Kidney epithelial cell (primary cell): ENCODE data around the gene DPP4. TPM values are rescaled to one million over a fixed set of nuclear protein-coding genes. Genes with fewer than 3 reads are reported as not detected.

Experiments used
- DNase-seq: peaks from one replicate; pipeline ENCODE4 v3.0.0-alpha.2; 2010; ENCODE audit warnings: low read depth
- H3K27me3 ChIP-seq: 2 replicates; pipeline ENCODE4 v1.6.0; 2011; ENCODE audit warnings: low read length; ENCODE audit not compliant: control insufficient read depth, insufficient read depth
- H3K36me3 ChIP-seq: 2 replicates; pipeline ENCODE4 v1.5.1; 2011; ENCODE audit warnings: low read length; ENCODE audit not compliant: control insufficient read depth, insufficient read depth
- H3K4me3 ChIP-seq: 2 replicates; pipeline ENCODE4 v1.5.1; 2011; ENCODE audit warnings: low read depth, mild to moderate bottlenecking, control low read depth, low read length
- CTCF ChIP-seq: IDR thresholded peaks from 2 replicates; pipeline ENCODE4 v1.5.1; 2011; ENCODE audit warnings: mild to moderate bottlenecking, moderate library complexity, low read length, control low read depth, inconsistent platforms; ENCODE audit not compliant: insufficient read depth, poor library complexity, severe bottlenecking
- total RNA-seq: library from RNA; depleted of rRNA; stranded (reverse); fragments of >200 nt; gene quantifications from 2 replicates; pipeline ENCODE4 v1.2.3, GENCODE V29; 2015

DPP4 gene
- total RNA-seq, 1 donor from 2014 or later: 61.6 TPM

- TF ChIP-seq CTCF: no peak
- Histone ChIP-seq H3K4me3 (no peak overlapping the region), H3K27me3 (no peaks in the 10 kb centered on the region), H3K36me3 (no peaks in the 10 kb centered on the region)
- no peak for DNase-seq
Measured at GRCh38 chr2:161994761-161995520, 79.1 kb downstream of the DPP4 start.

DNA sequence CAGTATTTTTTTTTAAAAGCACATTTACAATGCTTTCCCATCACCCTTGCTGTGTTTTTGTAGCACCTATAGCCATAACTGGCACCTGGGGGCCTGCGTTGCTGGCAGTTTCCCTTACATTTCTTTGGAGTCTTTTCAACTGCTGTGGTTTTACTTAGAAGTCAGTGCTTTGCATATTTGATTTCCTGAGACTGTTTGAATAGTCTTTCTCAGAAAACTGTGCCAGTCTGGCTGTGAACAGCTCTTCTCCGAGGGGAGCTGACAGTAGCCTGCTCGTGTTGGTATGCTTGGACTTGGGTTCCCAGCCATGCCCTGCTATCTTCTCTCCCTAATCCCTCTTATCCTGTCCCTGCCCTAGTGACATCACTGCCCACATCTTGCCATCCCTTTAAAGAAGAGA lies 81.5 kb downstream of the DPP4 start:
- Histone ChIP-seq H3K27me3 (no peaks in the 10 kb centered on the region), H3K4me3 (no peak overlapping the region), H3K36me3 (no peaks in the 10 kb centered on the region)
- no peak for DNase-seq
- no peak for TF ChIP-seq CTCF

DNA sequence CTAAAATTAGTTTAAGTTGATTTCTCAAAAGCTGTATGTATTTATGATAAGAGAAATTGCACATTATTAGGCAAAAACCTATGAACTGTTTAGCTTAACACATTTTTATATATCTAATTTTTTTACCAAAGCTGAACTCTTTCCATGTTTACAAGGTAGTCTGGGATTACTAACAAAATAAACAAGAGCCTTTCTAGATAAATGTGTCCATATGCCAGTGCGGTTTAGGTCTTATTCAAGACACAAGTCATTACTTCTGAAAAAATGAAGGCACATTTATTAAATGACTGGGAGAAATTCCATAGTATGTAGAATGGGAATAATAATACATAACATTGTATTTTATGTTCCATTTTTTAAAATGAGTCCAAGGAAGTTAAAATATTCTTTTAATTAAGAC lies 82.0 kb downstream of the DPP4 start:
- Histone ChIP-seq H3K36me3 (no peaks in the 10 kb centered on the region), H3K4me3 (no peak overlapping the region), H3K27me3 (no peaks in the 10 kb centered on the region)
- TF ChIP-seq CTCF: no peak
- no peak for DNase-seq

DNA sequence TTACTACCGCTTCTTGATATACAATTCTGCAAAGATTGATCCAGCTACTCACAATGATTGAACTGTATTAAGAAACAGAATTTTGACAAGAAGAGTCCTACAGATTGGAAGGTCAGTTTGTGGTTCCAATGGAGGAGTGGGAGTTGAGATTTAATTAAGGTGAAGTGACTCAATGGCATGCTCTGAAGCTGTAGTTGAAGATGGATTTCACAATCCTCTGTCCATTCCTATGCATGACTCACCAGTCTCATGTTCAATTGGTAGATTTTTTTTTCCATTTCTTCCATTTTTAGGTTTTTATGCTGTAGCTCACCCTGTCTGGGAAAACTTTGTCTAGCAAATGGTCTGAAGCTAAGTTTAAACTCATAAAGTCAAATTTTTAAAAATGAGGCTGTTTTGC lies 83.3 kb downstream of the DPP4 start:
- DNase-seq: peak; percentile 93

DNA sequence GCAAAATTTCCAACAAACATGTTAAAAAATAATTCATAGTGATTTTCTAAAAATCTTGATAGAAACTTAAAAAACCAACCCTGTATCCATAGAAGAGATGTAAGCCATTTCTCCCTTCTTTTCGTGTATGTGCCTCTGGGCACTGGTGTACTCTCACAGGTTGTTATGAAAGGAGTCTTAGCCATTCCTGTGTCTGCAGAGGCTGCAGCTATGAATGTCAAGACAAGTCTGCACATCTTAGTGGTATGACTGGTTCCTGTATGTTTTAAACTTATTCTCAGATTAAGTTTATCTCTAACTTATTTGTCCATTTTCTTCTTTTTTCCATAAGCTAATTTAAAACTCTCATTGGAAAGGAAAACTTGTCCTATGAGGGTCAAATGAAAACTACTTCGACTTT lies 84.0 kb downstream of the DPP4 start:
- H3K27me3 ChIP-seq: no peaks in the 10 kb centered on the region
- DNase-seq: no peak
- no peak overlapping the region for H3K4me3 ChIP-seq
- H3K36me3 ChIP-seq: no peaks in the 10 kb centered on the region
- TF ChIP-seq CTCF: no peak

More for the DNA sequence above, 83.3 kb downstream of the DPP4 start:
- Histone ChIP-seq H3K27me3 (no peaks in the 10 kb centered on the region), H3K36me3 (no peaks in the 10 kb centered on the region), H3K4me3 (no peak overlapping the region)
- TF ChIP-seq CTCF: no peak

DNA sequence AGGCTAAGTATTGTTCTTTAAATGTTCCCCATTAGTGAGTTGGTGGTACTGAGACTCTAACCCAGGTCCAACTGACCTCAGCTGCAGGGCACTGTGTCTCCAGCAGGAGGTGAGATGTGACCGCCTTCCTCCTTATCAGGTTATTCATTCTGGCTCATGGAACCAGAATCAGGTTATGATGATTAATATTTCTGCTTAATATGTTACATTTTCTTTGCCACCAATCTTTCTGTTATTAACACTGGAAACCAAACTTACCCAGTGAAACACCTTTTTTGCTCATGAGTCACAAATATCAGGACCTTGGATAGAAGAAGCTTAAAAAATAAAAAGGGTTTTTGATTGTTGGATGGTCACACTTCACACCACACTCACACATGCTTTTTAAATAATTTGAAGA lies 85.4 kb downstream of the DPP4 start:
- H3K36me3 ChIP-seq: no peaks in the 10 kb centered on the region
- no peak for DNase-seq
- TF ChIP-seq CTCF: peak; percentile 18
- H3K27me3 ChIP-seq: no peaks in the 10 kb centered on the region
- no peak overlapping the region for H3K4me3 ChIP-seq
